SK-N-SH (cell line): Measurements from ENCODE around the gene SKIL. TPM values are rescaled to one million over a fixed set of nuclear protein-coding genes. Genes with fewer than 3 reads are reported as not detected.

ENCODE experiments used
- CTCF ChIA-PET: fragments of 300-600, 350-600 bp; formaldehyde crosslinking; extraction: SDS; loops from one replicate; lab custom pipeline; 2021; lab: Yijun Ruan, JAX
- POLR2A ChIA-PET: fragments of 350-600 bp; sonication (Branson Sonifier 250); formaldehyde crosslinking; extraction: SDS; loops from one replicate; lab custom pipeline; 2020; ENCODE audit warnings: antibody characterized with exemption, inconsistent platforms; lab: Yijun Ruan, JAX
- DNase-seq: peaks from one replicate; pipeline ENCODE4 v3.0.0; 2012
- H2AFZ ChIP-seq: fragments of 200-600 bp; sonication (generic); 2 replicates; pipeline ENCODE4 v1.8.1; 2016; ENCODE audit warnings: antibody characterized with exemption, mild to moderate bottlenecking, low read depth
- H3F3A ChIP-seq: fragments of 200-600 bp; sonication (generic); replicated peaks from 2 replicates; pipeline ENCODE3; 2016; ENCODE audit warnings: antibody characterized with exemption, mild to moderate bottlenecking; ENCODE audit not compliant: insufficient read depth
- H3K27ac ChIP-seq, 2 experiments: fragments of 200-500 bp in 1 of 2; fragments of 200-600 bp in 1 of 2; sonication (Bioruptor generic) in 1 of 2; sonication (generic), shearing (Covaris generic) in 1 of 2; 2 replicates each; pipeline versions ENCODE4 v1.5.1 to v1.6.1; 2014 to 2016; ENCODE audit warnings: low read depth in 2 of 2, inconsistent platforms in 1 of 2, low read length in 1 of 2, mild to moderate bottlenecking in 1 of 2, mixed read lengths in 1 of 2
- H3K27me3 ChIP-seq: fragments of 200-600 bp; sonication (generic), shearing (Covaris generic); 2 replicates; pipeline ENCODE4 v1.6.1; 2016; ENCODE audit warnings: mixed run types; ENCODE audit not compliant: insufficient read depth
- H3K36me3 ChIP-seq, 2 experiments: fragments of 200-500 bp in 1 of 2; fragments of 200-600 bp in 1 of 2; sonication (Bioruptor generic) in 1 of 2; sonication (generic) in 1 of 2; replicated peaks in 1 of 2; 2 replicates each; pipeline versions ENCODE3 to v1.5.1; 2014 to 2016; ENCODE audit warnings: low read length in 1 of 2, mild to moderate bottlenecking in 1 of 2; ENCODE audit not compliant: insufficient read depth in 2 of 2, control insufficient read depth in 1 of 2
- H3K4me1 ChIP-seq, 2 experiments: fragments of 200-500 bp in 1 of 2; fragments of 200-600 bp in 1 of 2; sonication (Bioruptor generic) in 1 of 2; sonication (generic), shearing (Covaris generic) in 1 of 2; 2 replicates each; pipeline versions ENCODE4 v1.5.1 to v1.6.1; 2014 to 2016; ENCODE audit warnings: low read depth in 1 of 2, low read length in 1 of 2, mixed run types in 1 of 2; ENCODE audit not compliant: insufficient read depth in 2 of 2, control insufficient read depth in 1 of 2
- H3K4me2 ChIP-seq: fragments of 200-600 bp; sonication (generic), shearing (Covaris generic); 2 replicates; pipeline ENCODE4 v1.6.1; 2017; ENCODE audit warnings: mixed run types
- H3K4me3 ChIP-seq, 2 experiments: fragments of 200-500 bp in 1 of 2; fragments of 200-600 bp in 1 of 2; sonication (Bioruptor generic) in 1 of 2; sonication (generic), shearing (Covaris generic) in 1 of 2; 2 replicates each; pipeline versions ENCODE4 v1.5.1 to v1.8.1; 2014 to 2016; ENCODE audit warnings: low read depth in 2 of 2, inconsistent platforms in 1 of 2, low read length in 1 of 2, mild to moderate bottlenecking in 1 of 2, mixed read lengths in 1 of 2, moderate library complexity in 1 of 2
- H3K79me2 ChIP-seq: fragments of 200-600 bp; sonication (generic); 2 replicates; pipeline ENCODE4 v1.8.1; 2017; ENCODE audit warnings: mild to moderate bottlenecking; ENCODE audit not compliant: insufficient read depth
- H3K9ac ChIP-seq: fragments of 200-600 bp; sonication (generic); 2 replicates; pipeline ENCODE4 v1.6.1; 2017; ENCODE audit warnings: mixed run types
- H3K9me2 ChIP-seq: fragments of 200-600 bp; sonication (generic); 2 replicates; pipeline ENCODE4 v1.6.1; 2017; ENCODE audit warnings: mixed run types
- H3K9me3 ChIP-seq: fragments of 200-600 bp; sonication (generic); 2 replicates; pipeline ENCODE4 v1.6.1; 2017; ENCODE audit warnings: mixed run types, mild to moderate bottlenecking, moderate library complexity
- H4K20me1 ChIP-seq: fragments of 200-600 bp; sonication (generic); 2 replicates; pipeline ENCODE4 v1.6.1; 2017; ENCODE audit warnings: mild to moderate bottlenecking, mixed run types; ENCODE audit not compliant: insufficient read depth
- ELF1 ChIP-seq: IDR thresholded peaks from 2 replicates; pipeline ENCODE4 v1.4.0; 2012
- EZH2phosphoT487 ChIP-seq: fragments of 200-600 bp; sonication (generic); IDR thresholded peaks from 2 replicates; pipeline ENCODE4 v1.6.1; 2017; ENCODE audit warnings: low read depth, mixed run types, mild to moderate bottlenecking, antibody characterized with exemption, moderate library complexity, borderline replicate concordance
- FOXJ3 ChIP-seq: sonication (generic); formaldehyde crosslinking; IDR thresholded peaks from 2 replicates; pipeline ENCODE4 v1.5.1; 2020; ENCODE audit warnings: mild to moderate bottlenecking, missing genetic modification reagents
- FOXM1 ChIP-seq: IDR thresholded peaks from 2 replicates; pipeline ENCODE4 v1.4.0; 2012; ENCODE audit warnings: low read depth, mild to moderate bottlenecking
- GATA2 ChIP-seq: sonication (generic); formaldehyde crosslinking; IDR thresholded peaks from 2 replicates; pipeline ENCODE4 v1.5.0; 2020; ENCODE audit warnings: mild to moderate bottlenecking, missing genetic modification reagents
- MXI1 ChIP-seq: IDR thresholded peaks from 2 replicates; pipeline ENCODE4 v1.6.1; 2012; ENCODE audit warnings: mild to moderate bottlenecking, low read depth, low read length, improper control_type of control experiment
- NFIC ChIP-seq: IDR thresholded peaks from 2 replicates; pipeline ENCODE4 v1.4.0; 2012; ENCODE audit warnings: borderline replicate concordance
- NRF1 ChIP-seq: IDR thresholded peaks from 2 replicates; pipeline ENCODE4 v1.6.1; 2012; ENCODE audit warnings: low read depth, mild to moderate bottlenecking, low read length
- POLR2AphosphoS5 ChIP-seq: IDR thresholded peaks from 2 replicates; pipeline ENCODE4 v1.6.1; 2012; ENCODE audit warnings: low read depth, low read length
- RXRA ChIP-seq: IDR thresholded peaks from 2 replicates; pipeline ENCODE4 v1.4.0; 2012; ENCODE audit warnings: low read depth, mild to moderate bottlenecking, borderline replicate concordance
- TAF1 ChIP-seq: IDR thresholded peaks from 2 replicates; pipeline ENCODE4 v1.6.1; 2012; ENCODE audit warnings: low read depth, mild to moderate bottlenecking, low read length, moderate library complexity, borderline replicate concordance
- TCF12 ChIP-seq: IDR thresholded peaks from 2 replicates; pipeline ENCODE4 v1.4.0; 2012
- USF1 ChIP-seq: IDR thresholded peaks from 2 replicates; pipeline ENCODE4 v1.4.0; 2012; ENCODE audit warnings: low read depth, borderline replicate concordance
- WGBS: methylation state at CpG from one replicate; pipeline ENCODE4 v1.1.6; 2017; ENCODE audit warnings: low lambda C conversion rate; 5-methylcytosine and 5-hydroxymethylcytosine counted together
- polyA plus RNA-seq, 3 experiments: library from polyadenylated mRNA; depleted of rRNA; stranded (reverse); fragments of >200 nt; gene quantifications; 2 replicates each; pipeline ENCODE4 v1.2.3, GENCODE V29; 2012
- TF ChIP-seq, protein P1 (sequence below): IDR thresholded peaks from 2 replicates; pipeline ENCODE4; 2012
- TF ChIP-seq, protein P2 (sequence below): fragments of 200-600 bp; sonication (generic); IDR thresholded peaks from 2 replicates; pipeline ENCODE4 v1.6.1; 2017; ENCODE audit warnings: antibody characterized with exemption, mild to moderate bottlenecking, moderate library complexity
- TF ChIP-seq, protein P3 (sequence below): IDR thresholded peaks from 2 replicates; pipeline ENCODE4 v1.4.0; 2012; ENCODE audit warnings: low read depth

The SKIL gene
- polyA plus RNA-seq, 1 of the 3 experiments (the other 2 are of a cell fraction) = 3.9 TPM

DNA sequence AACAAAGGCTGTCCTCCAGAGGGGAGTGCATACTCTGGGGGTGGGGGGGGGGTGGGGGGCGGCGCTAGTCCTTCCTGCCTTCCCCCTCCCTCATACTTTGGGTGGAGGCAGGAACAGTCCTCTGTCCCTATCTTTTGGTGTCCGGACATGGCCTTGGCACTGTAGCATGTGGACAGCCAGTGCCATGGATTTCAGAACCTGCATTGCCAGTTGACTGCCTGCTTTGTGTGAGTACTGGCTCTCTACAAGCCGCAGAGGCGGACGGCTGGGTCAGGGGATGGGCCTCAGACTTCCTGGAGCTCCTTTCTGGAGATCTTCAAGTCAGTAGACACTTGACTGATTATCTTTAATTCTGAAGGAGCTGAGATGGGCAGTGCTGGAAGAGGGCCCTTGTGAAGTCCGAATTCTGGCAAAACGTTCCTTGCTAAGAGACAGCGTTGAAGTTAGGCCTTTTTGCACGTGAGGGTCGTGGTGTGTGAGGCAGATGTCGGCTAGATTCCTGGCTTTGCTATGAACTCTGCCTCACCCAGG lies 63.7 kb downstream of the SKIL start:
- no peaks in the 10 kb centered on the region for H3K9me3 ChIP-seq
- no peak overlapping the region for H3K4me3 ChIP-seq
- POLR2A ChIA-PET = no interaction called here
- no peaks in the 10 kb centered on the region for H3K79me2 ChIP-seq
- DNase-seq = peak; percentile 27
- no peaks in the 10 kb centered on the region for H3K36me3 ChIP-seq
- WGBS = 88% methylated on average over 10 of the region's 12 CpGs
- peaks cover 0 to 16% of the 10 kb centered on the region in 2 experiments; a peak in 1 of 4 replicates for H3K4me1 ChIP-seq
- H3K9ac ChIP-seq = no peak overlapping the region
- no peak overlapping the region for H2AFZ ChIP-seq
- no peaks in the 10 kb centered on the region for H3F3A ChIP-seq
- H3K27me3 ChIP-seq = no peaks in the 10 kb centered on the region
- H3K27ac ChIP-seq = no peak overlapping the region
- no peaks in the 10 kb centered on the region for H3K9me2 ChIP-seq
- CTCF ChIA-PET = interaction anchor here (1.7 kb wide), 1 partner anchor 391 kb away, joined by 5 read pairs; no protein-coding TSS in a partner anchor
- H4K20me1 ChIP-seq = no peaks in the 10 kb centered on the region
- TF ChIP-seq POLR2AphosphoS5 (no peak), USF1 (no peak), TAF1 (no peak), ELF1 (no peak), TCF12 (no peak), MXI1 (no peak), NRF1 (no peak), FOXJ3 (CRISPR knock-in tag) (no peak), RXRA (no peak), EZH2phosphoT487 (no peak)
- TF ChIP-seq, protein P1, sequence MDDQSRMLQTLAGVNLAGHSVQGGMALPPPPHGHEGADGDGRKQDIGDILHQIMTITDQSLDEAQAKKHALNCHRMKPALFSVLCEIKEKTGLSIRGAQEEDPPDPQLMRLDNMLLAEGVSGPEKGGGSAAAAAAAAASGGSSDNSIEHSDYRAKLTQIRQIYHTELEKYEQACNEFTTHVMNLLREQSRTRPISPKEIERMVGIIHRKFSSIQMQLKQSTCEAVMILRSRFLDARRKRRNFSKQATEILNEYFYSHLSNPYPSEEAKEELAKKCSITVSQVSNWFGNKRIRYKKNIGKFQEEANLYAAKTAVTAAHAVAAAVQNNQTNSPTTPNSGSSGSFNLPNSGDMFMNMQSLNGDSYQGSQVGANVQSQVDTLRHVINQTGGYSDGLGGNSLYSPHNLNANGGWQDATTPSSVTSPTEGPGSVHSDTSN = no peak
- TF ChIP-seq, protein P2, sequence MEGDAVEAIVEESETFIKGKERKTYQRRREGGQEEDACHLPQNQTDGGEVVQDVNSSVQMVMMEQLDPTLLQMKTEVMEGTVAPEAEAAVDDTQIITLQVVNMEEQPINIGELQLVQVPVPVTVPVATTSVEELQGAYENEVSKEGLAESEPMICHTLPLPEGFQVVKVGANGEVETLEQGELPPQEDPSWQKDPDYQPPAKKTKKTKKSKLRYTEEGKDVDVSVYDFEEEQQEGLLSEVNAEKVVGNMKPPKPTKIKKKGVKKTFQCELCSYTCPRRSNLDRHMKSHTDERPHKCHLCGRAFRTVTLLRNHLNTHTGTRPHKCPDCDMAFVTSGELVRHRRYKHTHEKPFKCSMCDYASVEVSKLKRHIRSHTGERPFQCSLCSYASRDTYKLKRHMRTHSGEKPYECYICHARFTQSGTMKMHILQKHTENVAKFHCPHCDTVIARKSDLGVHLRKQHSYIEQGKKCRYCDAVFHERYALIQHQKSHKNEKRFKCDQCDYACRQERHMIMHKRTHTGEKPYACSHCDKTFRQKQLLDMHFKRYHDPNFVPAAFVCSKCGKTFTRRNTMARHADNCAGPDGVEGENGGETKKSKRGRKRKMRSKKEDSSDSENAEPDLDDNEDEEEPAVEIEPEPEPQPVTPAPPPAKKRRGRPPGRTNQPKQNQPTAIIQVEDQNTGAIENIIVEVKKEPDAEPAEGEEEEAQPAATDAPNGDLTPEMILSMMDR = no peak
- TF ChIP-seq, protein P3, sequence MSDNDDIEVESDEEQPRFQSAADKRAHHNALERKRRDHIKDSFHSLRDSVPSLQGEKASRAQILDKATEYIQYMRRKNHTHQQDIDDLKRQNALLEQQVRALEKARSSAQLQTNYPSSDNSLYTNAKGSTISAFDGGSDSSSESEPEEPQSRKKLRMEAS = no peak
- H3K4me2 ChIP-seq = no peak overlapping the region

DNA sequence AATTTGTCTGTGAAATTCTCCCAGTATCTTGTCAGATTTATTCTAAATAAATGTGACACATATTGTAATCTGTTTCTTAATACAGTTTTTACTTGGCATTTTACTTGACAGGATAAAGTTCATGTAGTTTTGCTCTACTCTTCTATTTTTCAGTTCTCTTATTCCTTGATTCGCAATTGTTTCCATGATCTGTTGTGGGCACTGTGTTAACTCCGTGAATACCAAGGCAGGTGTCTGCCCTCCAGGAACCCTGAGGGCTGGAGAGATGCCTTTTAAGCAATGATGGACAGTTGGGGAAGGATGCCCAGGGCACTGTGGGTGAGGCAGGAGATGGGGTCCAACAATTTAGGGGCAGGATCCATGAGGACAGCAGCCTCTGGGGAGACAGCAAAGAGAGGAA lies 64.2 kb downstream of the SKIL start:
- Histone ChIP-seq H3K4me1 (peaks cover 0 to 18% of the 10 kb centered on the region in 2 experiments; a peak in 1 of 4 replicates), H3K9ac (no peak overlapping the region), H3K9me2 (no peaks in the 10 kb centered on the region), H4K20me1 (no peaks in the 10 kb centered on the region), H3K36me3 (no peaks in the 10 kb centered on the region), H3K27ac (no peak overlapping the region), H3K4me3 (no peak overlapping the region), H3K4me2 (no peak overlapping the region), H3F3A (no peaks in the 10 kb centered on the region), H3K27me3 (no peaks in the 10 kb centered on the region), H3K9me3 (no peaks in the 10 kb centered on the region), H2AFZ (no peak overlapping the region), H3K79me2 (no peaks in the 10 kb centered on the region)
- no peak for DNase-seq
- 83% methylated on average over 2 of the region's 2 CpGs for WGBS
- ChIA-PET CTCF (interaction anchor here (1.7 to 2.8 kb wide), 2 partner anchors 389 to 390 kb away, joined by 5 to 16 read pairs; no protein-coding TSS in a partner anchor), POLR2A (no interaction called here)
- TF ChIP-seq FOXM1 = no peak
- no peak for TF ChIP-seq NFIC
- TF ChIP-seq, protein P2 = no peak
- no peak for TF ChIP-seq GATA2 (CRISPR knock-in tag)
